ENCODE results near the gene UTRN.

The UTRN gene

DNA sequence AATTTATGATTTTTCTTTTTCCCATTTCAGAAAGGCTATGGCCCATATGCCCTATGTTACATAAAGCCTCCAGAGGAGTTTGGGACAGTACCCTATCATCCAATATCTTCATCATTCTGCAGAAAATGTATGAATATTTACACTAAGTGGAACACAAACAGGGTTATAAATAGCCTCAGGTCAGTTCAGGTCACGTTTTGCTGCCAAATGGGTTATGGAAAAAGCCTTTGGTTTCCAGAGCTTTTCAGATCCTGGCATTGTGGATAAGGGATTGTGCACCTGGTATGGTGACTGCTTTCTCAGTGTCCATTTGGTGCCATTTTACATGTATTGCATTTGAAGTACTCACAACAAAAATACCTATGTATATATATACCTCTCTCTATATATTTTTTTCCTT is 29.4 kb downstream of the UTRN start:
- no peak for DNase-seq

DNA sequence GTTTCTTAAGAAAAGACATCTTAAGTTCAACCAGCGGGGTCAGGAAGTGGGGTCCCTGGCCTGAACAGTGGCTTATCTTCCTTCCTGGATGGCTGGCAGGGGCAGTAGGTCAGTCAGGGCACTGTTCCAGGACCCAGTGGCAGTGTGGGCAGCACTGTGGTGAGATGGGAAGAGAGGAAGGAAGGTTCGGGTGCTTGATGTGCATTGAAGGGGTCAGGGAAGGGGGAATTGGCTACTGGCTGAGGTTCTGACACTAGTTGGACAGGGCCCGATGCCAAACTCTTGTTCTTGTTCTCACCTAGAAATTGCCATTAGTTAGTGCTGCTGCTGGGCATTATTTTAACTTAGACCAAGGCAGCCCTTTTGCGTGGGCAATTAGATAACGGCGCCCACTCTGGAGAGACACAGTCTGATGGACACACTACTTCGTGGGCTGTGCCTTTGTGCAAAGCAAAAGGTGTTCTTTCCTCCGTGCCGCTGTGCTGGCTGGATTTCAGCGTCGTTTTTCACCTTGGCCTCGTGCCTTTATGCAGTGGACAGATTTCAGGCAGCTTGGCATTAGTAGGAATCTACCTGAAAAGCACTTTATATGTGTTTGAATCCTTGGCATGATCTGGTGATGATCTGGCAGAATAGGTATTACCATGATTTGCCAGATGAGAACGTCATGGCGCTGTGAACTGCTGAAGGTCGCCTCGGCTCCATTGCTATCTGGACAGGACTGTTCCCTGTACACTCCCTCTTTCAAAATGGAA is 30.3 kb downstream of the UTRN start:
- no peak for DNase-seq

DNA sequence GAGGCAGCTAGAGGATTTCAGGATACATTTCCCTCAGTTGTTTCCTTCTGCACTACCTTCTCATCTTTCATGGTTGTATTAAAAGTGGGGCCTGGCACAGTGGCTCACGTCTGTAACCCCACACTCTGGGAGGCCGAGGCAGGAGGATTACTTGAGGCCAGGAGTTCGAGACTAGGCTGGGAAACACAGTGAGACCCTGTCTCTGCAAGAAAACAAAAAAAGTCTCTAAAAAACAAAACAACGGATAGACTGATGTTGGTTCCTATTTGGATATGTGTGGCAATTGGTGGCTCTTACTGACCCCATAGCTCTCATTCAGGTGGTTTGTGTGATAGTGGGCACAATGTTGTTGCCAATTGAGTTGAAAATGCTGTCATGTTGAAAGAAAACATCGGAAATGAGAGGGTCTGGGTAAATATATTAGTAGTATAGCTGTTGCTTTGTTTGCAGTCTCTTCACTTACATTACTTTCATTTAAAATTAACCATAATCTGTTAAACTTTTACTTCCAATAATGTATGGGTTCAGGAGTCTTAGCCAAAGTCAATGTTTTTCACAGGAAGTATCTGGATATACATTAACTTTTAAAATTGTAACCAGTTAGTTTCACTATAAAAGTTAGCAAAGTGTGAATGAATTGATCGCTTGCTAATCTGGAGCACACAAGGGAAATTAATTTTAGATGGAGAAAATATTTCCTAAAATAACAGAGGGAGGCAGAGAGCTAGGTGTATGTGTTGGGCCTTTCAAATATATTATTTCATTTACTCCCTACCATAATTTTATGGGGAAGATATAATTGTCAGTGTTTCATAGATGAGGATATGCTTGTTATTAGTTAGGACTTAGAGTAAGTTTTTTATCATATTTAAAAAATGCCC is 31.1 kb downstream of the UTRN start:
- no peak for DNase-seq

DNA sequence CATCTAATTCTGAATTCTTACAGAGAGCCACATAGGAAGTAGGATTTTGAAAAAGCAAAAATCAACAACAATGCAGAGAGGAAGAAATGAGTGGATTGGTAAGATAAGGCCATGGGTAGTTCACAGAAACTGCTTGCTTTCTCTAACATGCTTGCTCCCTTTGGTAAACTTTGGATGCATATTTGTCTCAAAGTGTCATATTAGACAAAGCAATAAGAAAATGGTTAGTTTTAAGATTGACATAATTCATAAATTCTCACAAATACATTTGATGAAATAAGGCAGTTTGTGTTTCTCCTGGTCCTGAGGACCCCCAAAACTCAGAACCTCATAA is 31.7 kb downstream of the UTRN start:
- DNase-seq, result no peak

DNA sequence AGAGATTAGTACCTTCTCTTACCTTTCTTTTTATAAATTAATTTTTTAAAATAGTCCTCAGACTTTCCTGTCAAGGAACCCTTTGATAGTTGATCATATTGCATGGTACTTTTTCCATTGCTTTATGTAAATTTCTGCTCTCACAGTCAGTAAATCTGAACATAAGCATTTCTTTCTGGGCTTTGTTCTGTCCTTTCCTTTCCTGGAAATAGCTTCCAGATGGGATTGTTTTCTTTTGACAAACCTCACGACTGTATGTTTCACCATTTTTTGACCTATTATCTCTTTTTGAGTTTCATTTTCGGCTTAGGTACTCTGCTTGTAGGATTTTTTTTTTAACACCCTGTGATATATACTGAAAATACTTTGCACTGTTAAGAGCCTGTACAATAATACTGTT is 32.6 kb downstream of the UTRN start:
- DNase-seq, result no peak

DNA sequence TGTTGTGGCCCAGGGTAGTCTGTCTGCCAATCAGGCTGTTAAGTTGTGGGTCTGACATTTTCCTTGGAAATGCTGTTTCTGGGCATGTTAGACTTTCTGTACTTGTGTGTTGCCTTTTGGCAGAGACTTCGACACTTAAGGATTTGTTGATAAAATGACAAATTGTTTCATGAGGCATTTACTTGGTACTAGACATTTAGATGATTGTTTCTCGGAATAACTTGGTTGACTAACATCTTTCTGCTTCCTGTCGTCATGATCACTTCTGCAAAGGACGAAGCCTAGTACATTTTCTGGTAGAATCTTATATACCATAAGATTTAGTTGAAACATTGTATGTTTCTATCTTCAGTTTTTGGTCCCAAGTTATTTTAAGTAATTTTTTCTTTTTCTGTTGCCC is 34.1 kb downstream of the UTRN start:
- DNase-seq, result no peak

DNA sequence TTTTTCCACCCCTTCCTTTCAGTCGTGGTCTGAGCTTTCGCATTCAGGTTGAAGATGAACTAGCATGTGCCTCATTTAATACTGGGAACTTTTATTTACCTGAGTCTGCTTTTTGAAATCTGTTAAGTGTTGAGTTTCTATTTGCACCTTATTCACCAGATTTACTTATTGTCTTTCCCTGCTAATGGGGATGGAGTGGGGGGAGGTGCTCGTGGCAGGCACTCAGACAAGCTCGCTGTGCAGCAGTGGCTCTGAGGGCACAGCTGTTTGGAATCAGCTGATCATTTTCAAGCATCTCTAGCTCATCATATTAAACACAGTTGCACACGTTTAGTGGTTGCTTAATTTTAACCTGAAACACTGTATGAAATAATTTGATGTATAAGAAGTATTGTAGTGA is 35.6 kb downstream of the UTRN start:
- no peak for DNase-seq

DNA sequence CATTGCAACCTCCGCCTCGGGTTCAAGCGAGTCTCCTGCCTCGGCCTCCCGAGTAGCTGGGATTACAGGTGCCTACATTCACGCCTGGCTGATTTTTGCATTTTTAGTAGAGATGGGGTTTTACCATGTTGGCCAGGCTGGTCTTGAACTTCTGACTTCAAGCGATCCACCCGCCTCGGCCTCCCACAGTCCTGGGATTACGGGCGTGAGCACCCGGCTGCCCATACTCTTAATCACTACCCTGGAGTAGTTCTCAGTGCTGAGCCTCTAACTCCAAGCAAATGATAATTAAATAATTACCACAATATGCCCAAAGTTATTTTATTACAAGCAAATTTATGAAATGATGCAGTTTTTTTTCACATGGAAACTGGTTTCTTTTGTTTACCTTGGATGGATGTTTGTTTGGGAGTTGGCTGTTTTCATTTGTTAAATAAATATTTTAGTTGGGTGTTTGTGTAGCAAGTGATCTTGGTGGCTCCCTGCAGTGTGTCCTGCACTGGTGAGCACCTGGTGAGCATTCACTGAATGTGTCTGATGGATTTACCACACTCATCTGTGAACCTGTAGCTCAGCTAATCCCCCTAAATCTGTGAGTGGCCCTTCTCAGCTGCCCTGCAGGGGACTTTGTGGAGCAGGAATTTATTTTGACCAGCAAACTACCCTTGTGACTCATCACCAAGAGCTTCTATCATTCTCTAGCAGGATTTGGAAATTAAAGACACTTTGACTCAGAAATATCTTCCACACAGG is 36.9 kb downstream of the UTRN start:
- DNase-seq, result no peak

DNA sequence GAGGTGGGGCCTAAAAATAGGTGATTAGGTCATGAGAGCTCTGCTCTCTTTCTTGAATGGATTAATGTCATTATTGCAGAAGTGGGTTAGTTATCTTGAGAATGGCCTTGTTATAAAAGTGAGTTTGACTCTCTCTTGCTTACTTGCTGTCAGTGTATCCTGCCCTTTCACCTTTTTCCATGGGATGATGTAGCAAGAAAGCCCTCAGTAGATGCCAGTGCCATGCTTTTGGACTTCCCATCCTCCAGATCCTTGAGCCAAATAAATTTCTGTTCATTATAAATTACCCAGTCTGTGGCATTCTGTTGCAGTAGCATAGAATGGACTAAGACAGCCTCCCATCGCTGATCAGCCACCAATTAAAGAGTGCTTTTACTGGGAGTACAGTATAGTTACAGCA is 40.1 kb downstream of the UTRN start:
- no peak for DNase-seq

DNA sequence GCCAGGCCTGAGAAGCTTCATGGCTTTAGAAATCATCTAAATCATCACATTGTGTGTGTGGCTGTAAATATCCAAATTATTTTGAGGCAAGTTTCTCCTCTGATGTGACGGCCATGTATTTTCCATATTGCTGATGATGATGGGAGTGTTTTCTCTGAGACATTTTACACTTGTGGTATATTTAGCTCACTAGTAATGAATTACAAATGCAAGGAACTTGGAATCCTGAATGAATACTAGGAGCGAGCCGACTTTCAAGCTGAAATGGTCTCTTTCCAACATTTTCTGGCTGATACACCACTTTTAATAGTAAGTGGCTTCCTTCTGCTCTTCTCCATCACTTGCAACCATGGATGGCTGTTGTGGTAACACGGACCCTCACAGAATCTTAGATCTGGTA is 41.3 kb downstream of the UTRN start:
- no peak for DNase-seq

DNA sequence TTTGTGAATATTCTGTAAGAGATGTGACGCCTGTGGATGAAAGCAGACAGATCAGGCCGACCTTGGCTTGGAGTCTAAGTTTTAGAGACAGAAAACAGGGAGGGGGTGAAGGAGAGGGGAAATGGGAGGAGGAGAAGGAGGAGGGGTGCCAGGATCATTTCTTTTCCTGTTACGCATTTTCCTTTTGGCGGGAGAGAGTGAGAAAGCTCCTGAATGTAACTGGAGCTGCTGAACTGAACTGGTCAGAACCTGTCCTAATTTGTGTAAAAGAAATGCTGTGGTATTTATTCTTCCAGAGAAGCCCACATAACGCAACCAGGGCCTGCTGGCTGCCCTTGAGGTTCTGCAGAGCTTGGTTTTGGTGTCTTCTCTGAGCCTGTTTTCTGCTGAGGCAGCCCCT is 41.9 kb downstream of the UTRN start:
- no peak for DNase-seq

DNA sequence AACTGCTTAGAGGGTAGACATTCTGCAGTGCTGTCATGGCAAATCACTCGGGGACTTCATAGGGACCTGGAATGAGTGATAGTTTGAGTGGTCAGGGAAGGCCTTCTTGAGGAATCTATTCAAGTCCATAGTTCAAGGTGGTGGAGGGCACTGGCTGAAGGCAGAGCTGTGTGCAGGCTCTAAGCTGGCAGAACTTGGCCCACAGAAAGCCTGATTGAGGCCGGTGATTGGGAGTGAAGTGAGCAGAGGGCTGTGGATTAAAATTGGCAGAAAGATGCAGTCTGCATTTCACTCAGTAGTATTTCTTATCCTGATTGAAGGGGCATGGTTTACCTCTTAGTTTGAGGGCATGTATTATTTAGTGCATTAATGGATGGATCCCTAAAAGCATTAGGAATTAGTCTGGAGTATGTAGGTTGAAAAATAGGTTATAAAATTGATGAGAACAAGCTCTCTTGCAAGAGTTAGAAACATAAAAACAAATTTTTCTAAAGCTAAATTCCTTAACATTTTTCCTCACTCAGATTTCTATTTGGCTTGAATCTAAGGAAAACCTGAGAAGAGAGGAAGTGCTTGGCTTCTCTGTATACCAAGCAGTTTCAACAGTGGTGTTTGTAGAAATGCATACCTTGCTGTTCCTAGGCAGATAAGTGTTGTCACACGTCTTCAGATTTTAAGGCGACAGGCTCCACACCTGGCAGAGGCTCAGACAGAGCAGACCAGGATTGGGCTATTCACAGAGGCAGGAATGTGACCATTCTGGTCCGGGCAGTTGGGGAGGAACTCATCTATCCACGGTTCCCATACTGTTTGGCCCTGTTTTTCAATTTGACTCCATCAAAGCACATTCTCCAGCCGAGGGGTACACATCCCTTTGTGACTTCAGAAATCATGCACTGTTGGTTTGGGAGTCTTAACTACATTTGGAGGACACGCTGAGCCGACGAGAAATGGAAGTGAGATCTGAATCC is 45.2 kb downstream of the UTRN start:
- no peak for DNase-seq

DNA sequence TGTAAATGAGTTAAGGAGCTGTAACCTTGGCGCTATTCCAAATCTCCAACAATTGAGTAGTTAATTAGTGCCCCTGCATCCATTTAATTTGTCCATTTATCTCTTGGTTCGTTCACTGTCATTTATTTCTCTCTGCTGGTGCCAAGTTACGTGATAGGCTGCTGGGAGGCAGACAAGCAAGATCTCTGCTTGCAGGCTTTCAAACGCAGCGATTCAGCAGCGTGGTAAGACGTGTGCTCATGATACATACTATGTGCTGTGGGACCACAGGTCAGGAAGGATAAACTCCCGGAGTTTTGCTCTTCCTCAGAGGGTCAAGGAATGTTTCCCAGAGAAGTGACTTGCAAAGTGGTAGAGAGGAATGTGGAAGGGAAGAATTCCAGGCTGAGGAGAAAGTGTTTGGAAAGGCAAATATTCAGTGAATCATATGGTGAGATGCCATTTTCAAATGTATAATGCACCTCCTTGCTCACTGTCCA is 46.4 kb downstream of the UTRN start:
- DNase-seq, result no peak

DNA sequence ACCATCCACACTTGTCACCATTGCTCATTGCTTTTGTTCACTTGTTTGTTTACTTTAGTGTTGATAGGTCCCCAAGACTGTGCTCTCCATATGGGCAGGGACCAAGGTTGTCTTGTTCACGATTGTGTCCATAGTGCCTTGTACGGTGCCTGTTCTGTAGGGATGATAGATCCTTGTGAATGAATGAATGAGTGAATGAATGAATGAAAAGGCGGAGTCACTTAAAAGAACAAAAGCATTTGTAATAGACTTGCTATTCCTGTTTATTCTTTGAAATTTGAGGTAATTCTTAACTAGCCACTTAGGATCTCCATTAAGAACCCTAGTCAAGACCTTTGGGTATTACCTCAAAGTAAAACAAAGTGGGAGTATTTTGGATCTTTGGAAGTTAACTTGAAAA is 47.0 kb downstream of the UTRN start:
- DNase-seq, result no peak

DNA sequence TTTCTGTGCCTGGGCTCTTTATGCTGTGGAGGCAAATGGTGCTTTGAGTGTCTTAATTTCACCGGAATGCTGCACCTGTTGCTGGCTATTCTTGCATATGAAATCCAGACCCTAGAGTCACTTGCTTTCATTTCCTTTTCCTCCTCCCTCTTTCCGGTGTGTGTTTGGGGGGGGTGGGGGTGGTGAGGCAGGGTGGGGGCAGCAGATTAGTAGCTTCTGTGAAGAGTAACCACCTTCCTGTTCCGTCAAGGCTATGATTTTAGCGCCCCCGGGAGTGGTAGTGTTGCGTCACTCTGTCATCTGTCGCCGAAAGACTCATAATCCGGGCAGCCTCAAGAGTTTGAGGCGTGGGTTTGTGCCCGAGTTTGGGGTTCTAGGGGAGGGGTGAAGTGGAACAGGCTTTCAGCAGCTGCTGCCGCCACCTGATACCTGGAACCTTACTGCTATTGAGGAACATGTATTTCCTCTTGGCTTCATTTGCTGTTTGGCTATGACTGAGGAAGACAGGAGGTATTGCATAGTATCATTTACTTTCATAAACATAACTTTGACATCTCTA is 49.1 kb downstream of the UTRN start:
- no peak for DNase-seq
